HG02571 (cell line): ENCODE data around the gene KIFC3.
"Not testable (repeated sequence)": the region's sequence is repeated elsewhere in the genome, so short reads cannot be mapped to it uniquely, and the experiment has no call there.

Experiments used
- ATAC-seq: cut with Tn5 transposase; IDR thresholded peaks from one replicate; pipeline ENCODE4 v1.9.1; 2021; ENCODE audit warnings: mild to moderate bottlenecking, moderate library complexity; ENCODE audit not compliant: unreplicated experiment

Gene KIFC3

DNA sequence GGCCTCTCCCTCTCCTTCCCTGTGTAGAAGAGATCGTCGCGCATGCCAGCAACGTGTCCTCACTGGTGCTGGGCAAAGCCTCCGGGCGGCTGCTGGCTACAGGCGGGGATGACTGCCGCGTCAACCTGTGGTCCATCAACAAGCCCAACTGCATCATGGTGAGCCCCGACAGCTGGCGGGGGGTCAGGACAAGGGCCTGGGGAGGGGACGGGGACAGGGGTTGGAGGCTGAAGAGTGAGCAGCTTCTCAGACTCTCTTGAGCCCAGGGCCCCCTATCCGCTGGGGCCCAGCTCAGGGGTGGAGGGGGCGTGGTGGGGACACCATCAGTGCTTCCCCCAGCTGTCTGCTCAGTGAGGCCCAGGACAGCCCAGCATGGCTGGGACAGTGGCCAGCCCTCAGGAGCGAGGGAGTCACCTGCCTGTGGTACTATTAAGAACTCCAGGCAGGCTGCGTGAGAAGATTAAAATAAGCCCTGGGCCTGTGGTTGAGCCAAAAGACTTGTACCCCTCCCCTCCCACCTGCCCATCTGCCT, 60.6 kb downstream of the KIFC3 start:
- no peak for ATAC-seq

DNA sequence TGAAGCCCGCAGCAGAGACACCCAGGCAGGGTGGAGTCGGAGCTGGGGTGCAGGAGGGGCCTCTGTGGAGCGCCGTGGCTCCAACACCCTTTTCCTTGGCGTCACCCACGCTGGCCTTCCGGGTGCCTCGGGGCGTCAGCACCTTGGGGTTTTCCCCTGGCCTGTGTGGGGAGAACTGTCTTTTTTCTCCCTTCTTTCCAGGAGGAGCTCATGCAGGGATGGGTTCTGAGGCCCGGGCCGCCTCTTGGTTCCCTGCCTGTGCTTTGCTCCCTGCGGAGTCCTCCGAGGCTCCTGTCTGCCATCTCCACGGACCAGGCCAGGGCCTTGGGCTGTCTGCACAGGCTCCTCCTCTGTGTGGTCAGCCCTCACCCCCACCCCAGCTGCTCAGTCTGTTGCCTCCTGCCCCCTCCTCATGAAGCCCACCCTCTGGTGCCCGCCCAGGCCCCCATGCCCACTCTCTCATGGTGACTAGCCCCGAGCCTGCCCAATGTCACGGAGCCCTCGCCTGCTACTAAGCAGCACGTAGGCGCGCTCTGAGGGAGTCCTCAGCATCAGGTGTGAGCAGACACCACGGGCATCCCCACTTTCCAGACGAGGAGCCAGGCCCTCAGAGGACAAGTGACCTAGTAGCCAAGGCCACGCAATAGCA, 61.7 kb downstream of the KIFC3 start:
- ATAC-seq: no peak

DNA sequence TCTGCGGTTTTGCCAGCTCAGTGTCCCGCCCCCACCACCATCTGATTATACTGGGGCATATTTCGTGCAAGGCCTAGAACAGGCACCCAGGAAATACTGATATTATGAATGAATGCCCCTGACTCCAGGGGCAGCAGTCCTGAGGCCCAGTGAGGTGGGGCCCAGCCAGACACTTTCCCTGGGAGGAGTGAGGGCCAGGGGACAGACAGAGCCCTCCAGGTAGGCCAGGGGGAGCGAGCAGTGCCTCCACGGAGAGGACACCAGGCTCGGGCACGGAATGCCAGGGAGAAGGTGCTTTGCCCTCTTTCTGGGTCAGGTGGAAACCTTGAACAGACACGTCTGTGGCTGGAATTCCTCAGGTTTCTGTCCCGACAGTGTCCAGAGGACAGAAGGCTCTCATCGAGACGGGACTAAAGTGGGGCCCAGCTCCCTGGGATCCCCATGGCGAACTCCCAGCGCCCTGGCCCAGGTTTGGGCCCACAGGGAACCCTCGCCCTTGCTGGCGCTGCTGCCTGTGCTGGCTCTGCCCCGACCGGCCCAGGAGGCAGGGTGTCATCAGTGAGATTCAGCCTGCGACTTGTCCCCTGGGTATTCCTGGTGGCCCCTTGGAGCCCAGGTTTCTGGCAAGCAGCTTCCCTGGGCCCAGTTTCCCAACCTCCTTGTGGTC, 62.4 kb downstream of the KIFC3 start:
- no peak for ATAC-seq

DNA sequence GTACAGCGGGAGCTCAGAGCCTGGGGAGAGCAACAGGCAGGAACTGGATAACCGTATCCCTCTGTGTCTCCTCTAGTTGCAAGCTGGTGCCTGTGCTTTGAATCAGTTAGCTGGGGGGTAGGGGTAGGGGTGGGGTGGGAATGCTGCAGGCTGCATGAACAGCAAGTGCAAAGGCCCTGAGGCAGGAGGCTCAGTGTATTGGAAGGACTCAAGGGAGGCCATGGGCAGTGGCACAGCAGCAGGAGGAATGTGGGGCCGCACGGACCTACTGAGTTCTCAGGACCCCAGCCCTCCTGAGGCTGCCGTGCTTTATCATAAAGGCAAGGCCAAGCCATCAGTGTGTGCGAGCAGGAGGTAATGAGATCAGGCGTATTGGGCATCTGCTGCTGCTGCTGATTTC, 63.4 kb downstream of the KIFC3 start:
- no peak for ATAC-seq

DNA sequence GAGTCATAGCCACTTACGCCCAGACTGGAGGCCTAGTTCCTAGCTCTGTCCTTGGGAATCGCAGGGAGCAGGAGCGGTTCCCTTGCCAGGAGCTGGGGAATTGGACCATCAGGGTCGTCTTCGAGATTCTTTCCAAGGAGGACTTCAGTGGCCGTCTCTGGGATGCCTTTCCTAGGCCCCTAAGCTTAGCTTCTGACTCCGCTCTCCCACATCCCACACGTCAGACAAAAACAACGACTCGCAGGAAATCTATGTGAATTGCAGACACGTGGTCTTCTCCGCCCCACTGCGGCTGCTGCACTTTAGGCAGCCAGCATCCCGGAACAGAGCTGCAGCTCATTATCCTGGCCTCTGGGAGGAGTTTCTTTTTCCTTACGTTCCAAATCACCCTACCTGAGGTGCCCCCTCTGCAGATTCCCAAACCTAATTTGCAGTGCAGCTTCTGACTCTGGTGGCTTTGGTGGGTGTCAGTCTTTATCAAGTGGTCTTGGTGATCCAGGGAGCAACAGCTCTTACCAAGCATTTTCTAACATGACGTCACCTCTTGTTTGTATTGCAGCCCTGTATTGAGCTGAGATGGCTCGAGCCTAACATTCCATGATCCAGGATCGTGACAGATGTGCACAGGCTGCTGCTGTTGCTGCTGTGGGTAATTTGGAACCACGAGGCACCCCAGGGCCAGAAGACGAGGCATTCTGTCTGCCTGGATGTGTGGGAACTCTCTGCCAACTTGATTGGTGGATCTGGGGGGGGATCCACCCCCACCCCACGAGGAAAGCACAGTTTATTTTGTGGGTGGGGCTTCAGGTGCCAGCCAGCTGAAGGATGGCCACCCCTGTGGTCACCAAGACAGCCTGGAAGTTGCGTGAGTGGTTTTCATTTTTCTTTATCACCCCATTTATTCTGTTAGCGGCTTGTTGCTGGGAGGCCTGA, 65.6 kb downstream of the KIFC3 start:
- no peak for ATAC-seq

DNA sequence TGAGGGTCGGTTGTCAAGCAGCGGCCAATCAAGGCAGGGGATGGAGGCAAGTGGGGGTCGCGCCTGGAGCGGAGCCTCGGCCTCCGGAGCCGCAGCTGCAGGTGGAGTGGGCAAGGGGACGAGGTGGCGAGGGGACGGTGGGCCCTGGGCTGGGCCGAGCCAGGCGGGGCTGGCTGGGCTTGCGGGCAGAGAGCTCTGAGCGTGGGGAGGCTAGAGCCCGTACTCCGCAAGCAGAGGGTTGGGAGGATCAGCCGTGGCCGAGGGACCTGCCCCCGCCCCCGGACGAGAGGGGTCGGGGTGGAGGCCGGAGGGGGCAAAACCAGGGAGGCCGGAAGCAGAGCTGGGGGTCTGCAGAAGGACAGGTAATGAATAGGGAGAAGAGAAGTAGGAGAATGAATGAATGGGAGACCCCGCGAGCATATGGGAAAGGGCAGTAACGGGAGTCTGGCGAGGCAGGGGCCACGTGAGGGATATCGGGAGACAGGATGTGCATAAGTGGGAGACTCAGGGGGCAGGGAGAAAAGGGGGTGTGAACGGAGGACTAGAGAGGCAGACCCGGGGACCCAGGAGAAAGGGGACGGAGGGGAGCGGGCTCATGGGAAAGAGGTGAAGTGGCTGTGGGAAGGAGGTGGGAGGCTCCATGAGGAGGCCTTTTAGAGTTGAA, 66.4 kb downstream of the KIFC3 start, which contains the start of gene KATNB1:
Gene KATNB1 (plus strand): TSS at position 16 of the 664 bp plus-strand sequence. CDS start 1,474 bp downstream, outside the sequence.
- no peak for ATAC-seq

DNA sequence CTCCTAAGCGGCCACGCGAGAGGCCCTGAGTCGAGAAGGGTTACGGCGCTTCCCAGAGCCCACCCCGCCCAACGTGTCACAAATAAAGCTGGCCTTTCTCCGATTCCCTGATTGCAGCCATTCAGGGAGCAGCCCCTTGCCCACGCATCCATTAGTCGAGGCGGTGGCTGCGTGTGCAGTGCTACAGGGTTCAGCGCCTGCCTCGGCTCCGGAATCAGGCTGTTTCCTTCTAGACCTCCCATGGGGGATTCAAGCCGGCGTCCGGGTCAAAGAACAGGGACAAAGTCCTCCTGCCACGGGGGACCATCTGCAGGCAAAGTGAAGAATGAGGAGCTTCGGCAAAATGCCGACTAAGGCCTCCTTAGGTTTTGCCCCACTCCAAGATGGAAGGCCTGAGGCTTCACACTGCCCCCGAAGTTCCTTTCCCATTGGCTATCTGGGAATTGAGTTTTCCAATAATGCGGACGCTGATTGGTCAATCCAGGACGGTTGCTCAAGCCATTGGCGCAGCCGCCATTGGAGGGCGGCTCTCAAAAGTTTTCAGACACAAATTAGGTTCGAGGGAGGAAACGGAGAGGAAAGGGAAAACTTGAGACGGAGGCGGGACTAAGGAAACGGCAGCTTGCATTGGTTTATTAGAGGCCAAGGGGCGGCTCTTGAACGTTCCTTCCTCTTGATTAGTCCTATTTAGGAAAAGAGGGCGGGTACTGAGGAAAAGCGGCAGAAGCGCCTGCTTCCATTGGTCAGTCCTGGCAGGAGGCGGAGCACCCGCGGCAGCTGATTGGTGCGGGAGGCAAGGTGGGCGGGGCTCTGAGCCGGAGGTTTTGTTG, 67.2 kb downstream of the KIFC3 start:
- peak; percentile 91 for ATAC-seq

DNA sequence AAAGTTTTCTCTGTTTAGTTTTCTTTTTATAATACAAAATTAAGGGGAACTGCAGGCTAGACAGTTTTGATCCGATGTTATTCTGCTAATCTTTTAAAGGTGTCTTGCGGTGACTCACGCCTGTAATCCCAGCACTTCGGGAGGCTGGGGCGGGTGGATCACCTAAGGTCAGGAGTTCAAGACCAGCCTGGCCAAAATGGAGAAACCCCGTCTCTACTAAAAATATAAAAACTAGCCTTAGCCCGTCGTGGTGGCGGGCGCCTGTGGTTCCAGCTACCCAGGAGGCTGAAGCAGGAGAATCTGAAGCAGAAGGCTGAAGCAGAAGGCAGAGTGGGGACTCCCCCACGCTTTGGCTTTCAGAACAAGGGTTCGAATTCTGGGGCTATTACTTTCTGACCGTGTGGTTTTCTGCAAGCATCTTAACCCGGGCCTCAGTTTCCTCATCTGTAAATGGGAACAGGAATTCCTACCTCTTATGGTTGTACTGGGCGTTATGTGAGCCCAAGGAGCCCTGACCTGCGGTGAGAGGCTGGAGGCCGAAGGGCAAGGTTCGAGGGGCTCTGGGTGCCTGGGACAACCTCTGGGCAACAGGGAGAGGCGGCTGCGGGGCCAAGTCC, 67.9 kb downstream of the KIFC3 start:
- ATAC-seq: no peak

DNA sequence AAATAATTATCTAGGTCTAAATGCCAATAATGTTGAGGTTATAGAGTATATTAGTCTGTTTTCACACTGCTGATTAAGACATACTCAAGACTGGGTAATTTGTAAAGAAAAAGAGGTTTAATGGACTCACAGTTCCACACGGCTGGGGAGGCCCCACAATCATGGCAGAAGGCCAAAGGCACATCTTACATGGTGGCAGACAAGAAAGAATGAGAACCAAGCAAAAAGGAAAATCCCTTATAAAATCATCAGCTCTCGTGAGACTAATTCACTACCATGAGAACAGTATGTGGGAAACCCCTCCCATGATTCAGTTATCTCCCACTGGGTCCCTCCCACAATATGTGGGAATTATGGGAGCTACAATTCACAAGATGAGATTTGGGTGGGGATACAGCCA, 69.6 kb downstream of the KIFC3 start:
- no peak for ATAC-seq

DNA sequence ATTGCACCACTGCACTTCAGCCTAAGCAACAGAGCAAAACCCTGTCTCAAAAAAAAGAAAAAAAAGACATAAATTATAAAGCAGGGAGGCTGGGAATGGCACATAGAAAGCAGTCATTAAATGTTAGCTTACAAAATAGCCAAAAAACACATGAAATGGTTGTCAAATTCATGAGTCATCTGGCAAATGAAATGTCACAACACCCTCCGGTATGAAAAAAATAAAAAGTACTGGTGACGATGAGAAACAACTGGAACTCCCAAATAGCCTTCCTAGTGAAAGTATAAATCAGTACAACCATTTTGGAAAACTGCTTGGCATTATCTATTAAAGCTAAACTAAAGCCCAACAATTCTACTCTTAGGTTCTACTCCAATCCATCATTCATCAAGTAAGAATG, 70.3 kb downstream of the KIFC3 start:
- ATAC-seq: no peak

DNA sequence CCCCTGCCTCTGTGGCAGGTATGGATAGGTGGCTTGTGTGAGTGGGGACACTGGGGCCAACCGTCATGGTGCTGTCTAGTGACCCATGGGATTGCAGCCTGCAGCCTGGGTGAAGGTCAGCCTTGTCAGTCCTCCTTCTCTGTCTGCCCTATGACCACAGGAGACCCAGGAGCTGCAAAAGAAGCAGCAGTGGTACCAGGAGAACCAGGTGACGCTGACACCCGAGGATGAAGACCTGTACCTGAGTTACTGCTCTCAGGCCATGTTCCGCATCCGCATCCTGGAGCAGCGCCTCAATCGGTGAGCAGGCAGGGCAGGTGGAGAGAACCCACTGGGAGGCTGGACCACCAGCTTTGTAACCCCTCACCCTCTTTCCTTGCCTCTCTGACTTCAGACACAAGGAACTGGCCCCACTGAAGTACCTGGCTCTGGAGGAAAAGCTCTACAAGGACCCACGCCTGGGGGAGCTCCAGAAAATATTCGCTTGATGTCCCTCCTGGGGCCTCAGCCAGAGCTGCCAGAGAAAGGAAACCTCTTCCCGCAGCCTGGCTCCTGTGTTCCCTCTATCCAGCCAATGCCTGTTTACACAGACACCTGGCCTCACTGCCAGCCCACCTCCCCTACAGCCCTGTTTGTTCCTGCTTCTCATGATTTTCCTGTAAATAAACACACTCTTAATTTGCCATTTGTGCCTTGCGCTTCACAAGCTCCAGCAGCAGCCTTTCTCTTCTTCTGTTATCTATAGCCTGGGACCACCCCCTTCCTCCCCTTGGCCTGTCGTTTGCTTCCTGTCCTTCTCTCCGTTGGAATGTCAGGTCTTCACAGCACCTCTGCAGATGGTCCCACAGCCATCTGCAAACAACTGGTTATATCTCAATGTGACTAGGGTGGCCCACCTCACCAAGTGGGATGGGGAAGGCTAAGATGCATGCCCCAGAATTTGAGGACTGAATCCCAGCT, 71.2 kb downstream of the KIFC3 start:
- ATAC-seq: no peak

DNA sequence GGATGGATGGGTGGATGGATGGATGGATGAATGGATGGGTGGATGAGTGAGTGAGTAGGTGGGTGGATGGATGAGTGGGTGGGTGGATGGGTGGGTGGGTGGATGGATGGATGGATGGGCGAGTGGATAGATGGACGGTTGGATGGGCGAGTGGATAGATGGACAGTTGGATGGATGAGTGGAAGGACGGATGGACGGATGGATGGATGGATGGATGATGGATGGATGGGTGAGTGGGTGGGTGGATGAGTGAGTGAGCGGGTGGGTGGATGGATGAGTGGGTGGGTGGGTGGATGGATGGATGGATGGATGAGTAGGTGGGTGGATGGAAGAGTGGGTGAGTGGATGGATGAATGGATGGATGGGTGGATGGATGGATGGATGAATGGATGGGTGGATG, 72.4 kb downstream of the KIFC3 start:
- ATAC-seq: not testable (repeated sequence)

DNA sequence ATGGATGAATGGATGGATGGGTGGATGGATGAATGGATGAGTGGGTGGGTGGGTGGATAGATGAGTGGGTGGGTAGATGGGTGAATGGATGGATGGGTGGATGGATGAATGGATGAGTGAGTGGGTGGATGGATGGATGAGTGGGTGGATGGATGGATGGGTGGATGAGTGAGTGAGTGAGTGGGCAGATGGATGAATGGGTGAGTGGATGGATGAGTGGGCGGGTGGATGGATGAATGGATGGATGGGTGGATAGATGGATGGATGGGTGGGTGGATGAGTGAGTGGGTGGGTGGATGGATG, 73.2 kb downstream of the KIFC3 start:
- ATAC-seq: no peak

DNA sequence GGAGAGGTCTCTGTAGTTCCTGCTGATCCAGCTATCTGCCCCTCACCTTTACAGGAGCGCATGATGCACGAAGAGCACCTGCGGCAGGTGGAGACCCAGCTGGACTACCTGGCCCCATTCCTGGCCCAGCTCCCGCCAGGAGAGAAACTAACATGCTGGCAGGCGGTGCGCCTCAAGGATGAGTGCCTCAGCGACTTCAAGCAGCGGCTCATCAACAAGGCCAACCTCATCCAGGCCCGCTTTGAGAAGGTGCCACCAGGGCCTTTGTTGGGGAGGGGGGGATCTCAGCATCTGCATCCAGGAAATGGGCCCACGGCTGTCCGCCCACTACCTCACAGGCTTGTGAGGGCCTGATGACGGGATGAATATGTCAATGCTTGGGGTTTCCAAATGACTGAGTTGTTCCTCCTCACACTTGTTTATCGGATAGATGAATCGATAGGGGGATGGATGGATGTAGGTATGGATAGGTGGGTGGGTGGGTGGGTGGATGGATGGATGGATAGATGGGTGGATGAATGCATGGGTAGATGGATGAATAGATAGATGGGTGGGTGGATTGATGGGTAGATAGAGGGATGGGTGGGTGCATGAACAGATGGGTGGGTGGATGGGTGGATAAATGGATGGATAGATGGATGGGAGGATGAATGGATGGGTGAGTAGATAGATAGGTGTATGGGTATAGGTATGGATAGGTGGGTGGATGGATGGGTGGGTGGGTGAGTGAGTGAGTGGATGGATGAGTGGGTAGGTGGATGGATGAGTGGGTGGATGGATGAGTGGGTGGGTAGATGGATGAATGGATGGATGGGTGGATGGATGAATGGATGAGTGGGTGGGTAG, 73.7 kb downstream of the KIFC3 start:
- ATAC-seq: no peak

DNA sequence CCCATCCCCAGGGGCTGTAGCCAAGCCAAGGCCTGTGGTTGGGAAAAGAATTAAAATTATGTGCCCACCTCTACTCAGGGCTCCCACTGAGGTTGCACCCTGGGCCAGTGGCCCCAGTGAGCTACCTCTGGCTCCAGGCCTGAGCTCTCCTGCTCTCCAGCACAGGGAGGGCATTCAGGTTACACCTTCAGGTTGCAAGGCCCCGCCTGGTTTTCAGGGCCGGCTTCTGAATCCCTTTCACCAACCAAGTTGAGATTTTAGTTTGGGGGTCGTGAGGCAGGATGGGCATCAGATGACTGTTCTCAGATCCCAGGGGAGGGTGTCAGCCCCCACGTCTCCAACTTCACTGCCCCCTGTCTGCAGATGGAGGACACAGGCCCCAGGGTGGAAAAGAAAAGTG, 74.7 kb downstream of the KIFC3 start:
- no peak for ATAC-seq

DNA sequence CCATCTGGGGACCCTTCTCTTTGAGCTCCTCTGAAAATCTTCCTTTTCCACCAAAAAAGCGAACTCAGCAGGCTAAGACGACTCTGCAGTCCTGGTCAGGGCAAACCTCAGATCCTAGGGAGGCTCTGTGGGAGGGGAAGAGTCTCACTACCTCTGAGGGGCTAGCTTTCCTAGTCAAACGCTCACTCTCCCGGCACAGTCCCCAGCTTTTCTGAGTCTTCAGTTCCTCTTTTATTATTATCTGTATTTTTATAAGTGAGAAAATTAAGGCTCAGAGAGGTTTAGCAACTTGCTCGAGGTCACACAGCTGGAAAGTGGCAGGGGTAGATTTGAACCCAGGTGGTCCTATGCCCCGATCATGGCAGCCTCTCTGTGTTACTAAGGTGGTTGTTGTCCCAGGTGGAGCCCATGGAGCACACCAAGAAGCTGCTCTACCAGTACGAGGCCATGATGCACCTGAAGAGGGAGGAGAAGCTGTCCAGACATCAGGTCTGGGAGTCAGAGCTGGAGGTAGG, 75.8 kb downstream of the KIFC3 start:
- no peak for ATAC-seq

DNA sequence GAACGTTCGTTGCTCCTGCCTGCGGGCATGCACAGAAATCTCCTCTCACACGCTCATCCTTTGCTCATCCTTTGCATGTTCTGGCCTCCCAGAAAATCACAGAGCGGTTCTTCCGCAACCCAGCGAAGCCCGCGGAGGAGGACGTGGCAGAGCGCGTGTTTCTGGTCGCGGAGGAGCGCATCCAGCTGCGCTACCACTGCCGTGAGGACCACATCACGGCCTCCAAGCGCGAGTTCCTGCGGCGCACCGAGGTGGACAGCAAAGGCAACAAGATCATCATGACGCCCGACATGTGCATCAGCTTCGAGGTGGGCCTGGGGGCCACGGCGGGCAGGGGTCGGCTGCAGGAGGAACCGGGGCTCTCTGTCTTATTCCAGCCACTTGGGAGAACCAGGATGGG, 76.3 kb downstream of the KIFC3 start:
- no peak for ATAC-seq

DNA sequence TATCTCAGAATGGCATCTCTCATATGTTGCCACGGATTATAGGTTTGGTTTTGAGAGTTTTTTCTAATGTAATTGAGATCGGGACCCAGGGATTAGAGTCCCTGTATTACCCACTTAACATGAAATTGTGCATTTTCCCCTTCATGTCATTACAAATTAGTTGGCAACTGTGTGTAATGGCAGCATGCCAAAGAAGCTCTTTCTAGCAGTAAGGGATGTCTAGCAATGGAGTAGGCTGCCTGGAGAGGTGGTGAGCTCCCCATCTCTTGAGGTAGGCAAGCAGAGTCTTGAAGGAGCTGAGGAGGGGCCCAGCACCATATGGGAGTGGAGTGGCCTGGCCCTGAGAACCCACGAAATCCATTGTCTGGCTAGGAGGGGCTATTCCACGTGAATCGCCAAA, 76.7 kb downstream of the KIFC3 start:
- no peak for ATAC-seq
